Limb (tissue), 2 donors: ENCODE results near the gene IGSF9.
A peak's percentile ranks its signal among the peaks of the same experiment; 100 is the strongest.

ENCODE experiments used
- DNase-seq, 2 donors: peaks; one replicate each; pipeline ENCODE4 v3.0.0-alpha.2; 2016; ENCODE audit errors: extremely low spot score in 2 of 2

The IGSF9 gene

DNA sequence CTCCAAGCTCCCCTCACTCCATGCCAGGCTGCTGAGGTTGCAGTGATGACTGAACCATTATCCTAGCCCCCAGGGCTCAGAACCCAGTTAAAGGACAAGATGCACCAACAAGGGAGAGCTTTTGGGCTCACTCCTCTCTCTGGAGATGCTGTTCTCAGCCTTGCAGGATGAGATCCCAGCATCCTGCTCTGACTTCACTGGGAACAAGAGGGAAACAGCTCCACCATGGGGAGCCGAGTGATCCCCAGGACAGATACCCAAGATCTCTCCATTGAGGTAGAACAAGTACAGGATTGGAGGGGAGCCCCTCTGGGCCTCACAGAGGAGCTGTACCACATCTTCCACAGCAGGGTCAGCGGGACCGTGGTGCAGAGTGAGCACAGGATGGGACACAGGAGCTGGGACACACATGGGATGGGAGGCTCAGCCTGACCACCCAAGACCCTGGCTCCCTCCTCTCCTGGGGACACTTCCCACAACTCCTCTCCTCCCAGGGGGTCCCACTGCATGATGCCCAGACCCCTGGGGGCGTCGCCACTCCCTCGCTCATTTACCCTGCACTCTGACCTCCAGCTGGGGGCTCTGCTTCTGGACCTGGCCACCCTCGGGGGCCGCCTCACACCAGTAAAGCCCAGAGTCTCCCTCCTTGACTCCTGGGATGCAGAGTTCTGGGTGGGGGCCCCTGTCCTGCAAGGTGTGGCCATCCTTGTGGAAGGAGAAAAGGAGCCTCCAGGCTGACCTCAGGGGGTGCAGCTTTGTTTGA, 27.2 kb upstream of the IGSF9 start:
- DNase-seq = no peak

DNA sequence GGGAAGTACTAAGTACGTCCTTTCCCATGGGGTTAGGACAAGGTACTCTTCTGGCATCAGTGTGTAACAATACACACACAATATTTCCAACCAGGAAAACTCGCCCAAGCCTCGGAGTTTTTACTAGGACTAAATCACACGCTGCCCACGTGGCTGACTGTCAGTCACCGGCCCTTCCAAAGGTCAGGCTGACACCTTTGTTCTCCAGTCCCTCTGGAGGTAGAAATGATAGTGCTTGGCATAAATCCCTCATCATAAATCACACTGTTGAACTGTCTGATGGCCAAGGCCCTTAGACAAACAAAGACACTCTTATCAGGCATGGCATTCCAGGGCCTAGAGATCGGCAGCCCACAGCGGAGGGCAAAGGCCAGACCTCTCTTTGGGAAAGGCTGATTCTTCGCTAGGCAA, 25.5 kb upstream of the IGSF9 start:
- no peak for DNase-seq

DNA sequence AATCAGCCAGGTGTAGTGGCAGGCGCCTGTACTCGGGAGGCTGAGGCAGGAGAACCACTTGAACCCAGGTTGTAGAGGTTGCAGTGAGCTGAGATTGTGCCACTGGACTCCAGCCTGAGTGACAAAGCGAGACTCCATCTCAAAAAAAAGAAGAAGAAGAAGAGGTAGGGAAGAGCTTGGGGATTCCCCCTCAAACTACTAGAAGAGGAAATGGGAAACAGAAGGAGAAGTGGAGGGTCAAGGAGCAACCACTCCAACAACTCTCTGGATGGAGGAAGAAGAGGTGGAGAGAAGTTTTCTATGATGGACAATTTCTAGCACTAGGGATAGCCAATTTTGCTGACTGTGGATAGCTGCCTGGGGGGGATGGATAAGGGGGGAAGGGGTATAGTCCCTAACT, 23.5 kb upstream of the IGSF9 start:
- no peak for DNase-seq

DNA sequence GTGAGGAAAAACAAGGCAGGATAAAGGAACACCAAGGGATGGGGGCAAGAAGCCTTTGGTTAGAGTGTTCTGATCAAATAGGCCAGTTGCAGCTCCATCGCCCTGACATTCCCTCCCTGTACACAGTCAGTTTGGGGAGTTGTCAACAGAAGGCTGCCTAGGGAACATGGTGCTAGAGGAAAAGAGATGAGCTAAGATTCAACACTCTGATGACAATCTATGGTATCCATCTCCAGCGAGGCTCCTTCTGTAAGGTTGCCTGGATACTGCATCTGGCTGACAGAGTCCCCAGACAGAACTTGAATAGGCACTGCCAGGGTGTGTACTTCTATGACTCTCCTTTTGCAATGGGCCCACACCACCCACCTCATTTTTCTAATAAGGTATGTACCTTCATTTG, 19.9 kb upstream of the IGSF9 start:
- no peak for DNase-seq

DNA sequence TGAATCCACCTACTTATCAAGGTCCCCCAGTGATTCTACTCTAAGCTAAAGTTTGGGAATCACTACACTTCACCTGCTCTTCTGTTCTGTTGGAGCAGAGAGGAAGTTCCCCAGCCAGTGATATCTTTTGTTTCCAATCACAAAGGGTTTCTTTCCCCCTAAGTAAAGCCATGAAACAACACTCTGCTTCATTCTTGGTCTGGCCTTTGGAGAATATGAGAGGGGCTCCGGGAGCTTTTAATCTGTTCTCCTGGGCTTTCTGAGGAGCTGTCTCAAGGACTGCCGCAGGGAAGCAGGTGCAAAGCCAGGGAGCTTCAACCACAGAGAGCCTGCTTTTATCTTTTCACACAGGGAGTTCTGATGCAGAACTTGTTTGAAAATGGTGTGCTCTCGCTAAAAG, 18.7 kb upstream of the IGSF9 start:
- no peak for DNase-seq

DNA sequence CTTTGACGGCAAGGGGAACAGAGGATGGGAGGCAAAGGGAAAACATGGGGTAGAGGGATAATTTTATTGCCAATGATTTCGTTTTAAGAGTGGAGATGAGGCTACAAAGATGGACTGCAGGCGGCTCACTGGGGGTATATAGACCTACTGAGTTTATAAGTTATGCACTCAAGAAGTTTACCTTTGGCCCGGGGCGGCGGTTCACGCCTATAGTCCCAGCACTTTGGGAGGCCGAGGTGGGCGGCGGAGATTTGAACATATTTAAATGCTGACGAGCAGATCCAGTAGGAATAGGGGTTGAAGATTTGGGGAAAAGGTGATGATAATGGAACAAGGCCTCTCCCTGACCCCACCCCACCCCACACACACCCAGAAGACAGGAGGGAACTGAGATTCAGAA, 16.8 kb upstream of the IGSF9 start:
- peak in 1 of 2 donors; percentile 8 for DNase-seq

DNA sequence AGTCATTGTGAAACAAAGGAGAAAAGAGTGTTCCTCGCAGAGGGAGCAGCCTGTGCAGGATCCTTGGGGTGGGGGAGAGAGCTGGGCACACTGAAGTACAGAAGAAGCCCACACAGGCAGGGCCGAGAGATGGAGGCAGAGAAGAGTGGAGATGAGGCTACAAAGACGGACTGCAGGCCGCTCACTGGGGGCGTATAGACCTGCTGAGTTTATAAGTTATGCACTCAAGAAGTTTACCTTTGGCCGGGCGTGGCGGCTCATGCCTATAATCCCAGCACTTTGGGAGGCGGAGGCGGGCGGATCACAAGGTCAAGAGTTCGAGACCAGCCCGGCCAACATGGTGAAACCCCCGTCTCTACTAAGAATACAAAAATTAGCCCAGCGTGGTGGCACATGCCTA, 16.2 kb upstream of the IGSF9 start:
- peak in 1 of 2 donors; percentile 12 for DNase-seq

DNA sequence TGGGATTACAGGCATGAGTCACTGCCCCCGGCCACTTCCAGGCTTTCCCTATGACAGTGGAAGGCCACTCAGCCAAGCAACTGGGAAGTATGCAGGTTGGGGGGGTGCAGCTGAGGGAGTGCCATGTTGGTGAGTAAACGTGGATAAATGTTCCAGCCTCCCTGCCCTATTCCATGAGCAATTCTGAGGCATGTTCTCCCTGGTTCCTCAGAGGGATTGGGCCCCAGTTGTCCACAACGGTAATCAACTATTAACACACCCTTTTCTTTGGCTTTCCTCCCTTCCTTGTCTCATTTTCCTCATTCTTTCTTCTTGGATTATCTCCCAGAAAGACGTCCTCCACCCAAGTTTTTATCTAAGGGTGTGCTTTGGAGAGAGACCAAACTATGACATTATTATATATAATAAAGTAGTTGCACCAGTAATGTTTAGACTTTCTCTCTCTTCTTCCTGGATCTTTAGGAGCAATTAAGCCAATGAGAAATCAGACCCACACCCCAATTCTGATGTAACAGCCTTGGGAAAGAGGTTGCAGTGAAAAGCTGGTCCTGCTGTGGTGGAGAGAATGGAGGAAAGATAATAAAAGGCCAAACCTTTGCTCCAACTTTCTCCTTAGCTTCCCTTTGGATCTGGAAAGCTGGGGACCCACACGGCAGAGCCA, 15.4 kb upstream of the IGSF9 start:
- DNase-seq = peak; percentile 24 to 53

DNA sequence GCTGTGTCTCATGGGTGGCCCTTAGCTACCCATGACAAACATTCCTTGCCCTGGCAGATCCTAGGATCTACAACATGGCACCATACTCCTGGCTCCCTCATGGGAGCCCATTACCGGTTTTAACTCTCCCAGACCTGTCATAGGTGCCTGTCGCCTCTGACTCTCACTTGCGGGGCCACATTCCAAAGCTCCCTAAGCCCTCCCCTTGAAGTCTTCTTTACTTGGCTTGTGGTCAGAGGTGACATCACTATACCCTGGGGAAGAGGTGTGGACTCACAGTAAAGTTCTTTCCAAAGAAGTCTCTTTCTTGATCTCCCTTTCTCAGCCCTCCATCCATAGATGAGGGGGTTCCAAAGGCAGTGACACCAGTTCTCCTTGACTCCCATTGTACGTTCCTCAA, 14.0 kb upstream of the IGSF9 start:
- peak in 1 of 2 donors; percentile 19 for DNase-seq

DNA sequence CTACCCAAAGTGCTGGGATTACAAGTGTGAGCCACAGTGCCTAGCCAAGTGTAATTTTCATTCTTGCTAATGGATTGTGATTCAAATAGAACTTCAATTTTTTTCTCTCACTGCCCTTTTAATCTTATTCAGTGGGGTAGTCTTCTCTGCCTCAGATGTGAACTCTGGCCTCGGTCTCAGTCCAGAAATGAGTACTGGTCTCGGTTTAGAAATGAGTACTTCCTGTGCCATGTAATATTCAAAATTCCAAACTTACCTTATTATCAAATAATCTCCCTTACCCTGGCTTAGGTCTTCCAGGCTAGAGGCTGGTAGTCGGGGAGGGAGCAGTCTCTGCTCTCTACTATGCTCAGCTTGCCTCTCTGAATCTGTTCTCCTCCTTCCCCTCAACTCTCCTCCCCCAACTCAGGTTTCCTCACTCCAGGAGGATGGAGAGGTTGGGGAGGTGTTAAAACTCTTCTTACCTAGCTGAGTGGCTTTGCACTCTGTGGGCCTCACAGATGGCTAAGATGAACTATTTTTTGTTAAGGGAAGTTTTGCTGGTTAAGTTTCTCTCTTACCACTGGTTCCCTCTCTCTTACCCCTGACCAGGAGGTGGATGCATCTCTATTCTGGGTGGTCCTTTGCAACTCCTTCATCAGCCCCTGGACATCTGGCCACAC, 13.4 kb upstream of the IGSF9 start:
- peak in 1 of 2 donors; percentile 2 for DNase-seq

DNA sequence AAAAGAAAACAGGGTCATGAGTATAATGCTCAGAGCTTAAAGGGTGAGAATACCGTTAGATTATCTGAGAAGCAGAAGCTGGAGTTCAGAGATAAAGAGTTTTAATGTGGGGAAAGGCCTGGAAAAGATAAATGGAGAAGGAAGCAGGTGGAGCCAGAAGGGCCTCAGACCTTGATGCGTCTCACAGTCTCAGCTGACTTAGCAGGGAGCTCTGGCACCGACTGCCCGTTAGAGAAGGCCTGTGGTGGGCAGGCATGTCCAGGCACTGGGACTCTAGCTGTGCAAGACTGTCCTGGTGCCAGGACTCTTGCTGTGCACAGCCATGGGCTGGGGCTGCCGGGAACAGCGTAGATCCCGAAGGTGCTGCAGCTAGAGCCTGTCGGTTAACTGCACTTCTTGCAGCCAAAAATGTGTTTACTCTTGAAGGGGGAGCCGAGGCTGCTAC, 12.4 kb upstream of the IGSF9 start:
- peak in 1 of 2 donors; percentile 19 for DNase-seq

DNA sequence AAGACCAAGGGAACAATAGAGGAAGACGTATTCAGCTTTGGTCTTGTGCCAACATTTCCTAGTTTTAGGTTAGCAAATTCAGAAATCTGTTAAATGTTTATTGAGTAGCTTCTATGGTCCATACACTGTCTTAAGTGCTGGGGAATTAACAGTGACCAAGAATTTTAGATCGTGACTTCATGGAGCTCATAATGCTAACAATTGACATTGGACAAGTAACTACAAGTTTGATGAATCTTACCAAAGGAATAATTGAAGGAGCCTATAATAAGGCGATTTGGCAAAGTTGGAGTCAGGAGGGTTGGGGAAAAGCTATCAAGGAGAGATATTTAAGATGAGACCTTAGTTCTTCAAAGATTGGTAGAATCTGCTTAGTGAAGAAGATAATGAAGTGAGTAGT, 10.0 kb upstream of the IGSF9 start:
- no peak for DNase-seq

DNA sequence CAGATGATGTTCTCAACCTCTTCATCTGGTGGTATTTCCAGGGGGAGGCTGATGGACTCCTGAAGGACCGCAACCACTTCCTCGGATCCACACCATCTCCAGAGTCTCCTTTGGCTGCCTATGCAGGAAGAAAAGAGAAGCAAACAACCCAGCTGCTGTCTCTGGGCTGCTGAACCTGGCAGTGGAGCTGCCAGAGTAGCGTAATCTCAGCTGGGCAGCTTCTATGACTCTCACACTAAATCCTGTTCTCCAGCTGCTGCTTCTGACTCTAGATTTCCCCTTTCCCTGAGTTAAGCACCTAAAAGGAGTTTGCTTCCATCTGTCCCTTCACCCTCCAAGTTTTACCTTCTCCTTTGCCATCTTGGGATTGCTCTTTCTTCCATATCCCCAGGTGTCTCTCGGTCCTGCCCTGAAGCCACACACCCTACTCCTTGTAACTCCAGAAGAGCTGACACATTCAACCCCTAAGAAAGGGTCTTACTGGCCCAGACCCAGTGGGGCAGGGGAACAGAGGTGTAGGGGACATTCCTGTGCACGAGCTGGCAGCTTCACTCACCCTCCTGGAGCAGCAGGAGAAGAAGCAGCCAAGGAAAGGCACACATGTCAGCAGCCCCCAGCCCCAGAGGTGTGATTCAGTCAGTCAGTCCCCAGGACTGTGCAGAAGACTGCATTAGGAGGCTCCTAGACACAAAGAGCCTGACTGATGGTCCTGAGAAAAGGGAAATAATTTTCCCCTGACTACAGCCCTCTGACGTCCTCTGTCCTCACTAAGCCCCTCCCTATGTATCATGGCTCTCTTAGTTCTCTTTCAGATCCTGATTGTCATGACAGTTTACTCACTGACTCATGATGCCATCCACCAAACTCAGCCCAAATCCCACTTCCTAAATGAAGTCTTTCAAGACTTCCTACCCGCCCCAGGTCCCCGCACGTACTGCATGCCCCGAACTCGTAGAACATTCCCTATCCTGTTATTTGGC, 8.4 kb upstream of the IGSF9 start, which contains the start of gene SLAMF9:
SLAMF9 (minus strand) TSS at position 702 of the 980 bp plus-strand sequence; CDS start at position 602, 100 bp downstream.
- peak in 1 of 2 donors; percentile 12 for DNase-seq

DNA sequence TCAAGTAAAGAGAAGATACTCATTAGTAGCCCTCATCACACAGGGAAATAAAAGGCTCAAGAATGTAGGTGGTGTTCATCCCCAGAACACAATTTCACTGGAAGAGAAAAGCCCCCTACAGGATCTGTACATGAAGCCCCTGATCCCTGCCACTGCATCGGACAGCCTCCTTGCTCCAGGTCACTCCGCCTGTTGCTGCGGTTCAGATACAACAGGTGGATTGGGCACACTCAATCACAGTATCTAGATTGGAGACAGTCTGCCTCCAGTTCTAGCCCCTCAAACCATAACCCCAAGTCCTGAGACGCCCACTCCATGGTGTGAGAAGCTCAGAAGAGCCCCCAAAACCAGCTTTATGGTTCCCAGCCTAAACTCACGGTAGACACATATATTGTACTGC, 7.5 kb upstream of the IGSF9 start:
- peak in 1 of 2 donors; percentile 2 for DNase-seq

DNA sequence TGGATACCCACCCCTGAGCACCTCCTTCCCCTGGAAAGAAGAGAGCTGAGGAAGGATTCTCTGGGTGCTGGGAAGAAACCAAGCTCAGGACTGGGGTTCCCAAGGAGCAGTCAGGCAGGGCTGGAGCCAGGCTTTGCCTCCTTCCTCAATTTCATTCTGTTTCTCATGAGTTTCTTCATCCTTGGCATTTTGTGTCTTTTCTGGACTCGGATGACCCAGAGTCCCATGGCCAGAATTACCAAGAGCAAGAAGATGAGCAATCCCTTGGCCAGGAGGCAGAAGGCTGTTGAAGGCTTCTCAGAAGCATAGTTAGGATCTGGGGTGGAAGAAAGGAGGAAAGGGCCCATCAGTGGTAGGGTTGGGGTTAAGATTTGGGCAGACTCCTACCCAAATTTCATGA, 6.1 kb upstream of the IGSF9 start:
- DNase-seq = peak in 1 of 2 donors; percentile 2

DNA sequence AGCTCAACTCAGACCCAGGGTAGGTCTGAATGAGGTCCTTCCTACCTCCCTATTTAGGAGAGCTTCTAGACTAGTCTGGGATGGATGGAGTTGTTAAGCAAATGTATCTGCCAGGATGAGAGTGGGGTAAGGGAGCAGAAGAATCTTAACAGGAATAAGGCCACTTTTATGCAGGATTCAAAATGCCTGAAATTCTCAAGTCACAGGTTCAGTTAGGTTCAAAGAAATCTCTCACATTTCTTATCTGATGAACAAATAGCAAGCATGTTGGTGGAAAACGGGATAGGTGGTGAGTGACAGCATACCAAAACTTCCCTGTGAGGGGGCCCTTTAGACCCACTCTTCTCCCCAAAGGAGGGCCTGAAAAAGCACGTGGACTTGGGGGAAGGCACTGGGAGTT, 5.6 kb upstream of the IGSF9 start:
- DNase-seq = no peak

DNA sequence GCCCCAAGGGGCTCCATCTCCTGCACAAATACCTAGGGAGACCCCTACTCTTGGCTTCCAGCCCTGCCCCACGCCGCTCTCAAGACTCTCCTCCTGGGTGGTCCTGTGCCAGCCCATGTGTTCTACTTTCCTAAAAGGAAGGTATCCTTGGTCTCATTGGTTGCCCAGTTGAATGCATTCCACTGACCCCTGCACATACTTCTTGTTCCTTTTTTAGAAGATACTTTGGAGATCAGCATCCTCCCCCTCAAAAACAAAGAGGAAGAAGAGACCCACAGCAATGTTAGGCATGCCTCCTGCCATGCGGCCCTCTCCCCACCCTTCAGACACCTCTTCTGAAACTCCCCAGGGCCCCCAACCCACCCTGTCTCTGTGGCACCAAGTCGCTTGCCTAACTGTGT, 4.6 kb upstream of the IGSF9 start:
- DNase-seq = no peak

DNA sequence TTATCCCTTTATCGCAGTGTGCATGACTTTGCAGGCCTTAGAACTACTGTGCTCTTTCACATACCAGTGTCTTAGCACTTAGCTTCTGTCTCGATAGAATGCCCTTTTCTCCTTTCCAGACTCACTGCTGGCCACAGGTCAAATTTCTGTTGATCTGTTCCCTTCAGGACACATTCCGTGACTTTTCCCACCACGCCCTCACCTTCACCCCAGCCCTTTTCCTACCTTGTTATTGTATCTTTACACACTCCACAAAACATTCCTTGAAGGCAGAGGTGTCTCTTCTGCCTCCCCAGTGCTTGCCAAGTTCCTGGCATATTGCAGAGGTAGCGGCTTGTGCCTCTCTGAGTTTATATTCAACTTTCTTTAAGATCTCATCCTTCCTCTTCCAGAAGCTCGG, 3.7 kb upstream of the IGSF9 start:
- no peak for DNase-seq

DNA sequence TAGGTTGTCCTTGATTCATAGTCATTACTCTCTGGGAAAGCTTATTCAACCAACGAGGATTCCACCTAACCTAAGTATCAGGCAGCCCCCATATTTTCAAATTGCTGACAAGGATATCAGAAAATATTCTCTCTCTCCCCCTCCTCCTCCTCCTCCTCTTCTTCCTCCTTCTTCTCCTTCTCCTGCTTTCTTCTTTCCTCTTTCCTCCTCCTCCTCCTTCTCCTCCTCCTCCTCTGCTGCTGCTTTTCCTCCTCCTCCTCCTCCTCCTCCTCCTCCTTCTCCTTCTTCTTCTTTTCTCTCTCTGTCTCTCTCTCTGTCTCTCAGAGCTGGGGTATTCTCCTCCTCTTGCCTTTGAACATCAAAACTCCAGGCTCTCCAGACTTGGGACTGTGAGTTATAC, 2.5 kb upstream of the IGSF9 start:
- no peak for DNase-seq

DNA sequence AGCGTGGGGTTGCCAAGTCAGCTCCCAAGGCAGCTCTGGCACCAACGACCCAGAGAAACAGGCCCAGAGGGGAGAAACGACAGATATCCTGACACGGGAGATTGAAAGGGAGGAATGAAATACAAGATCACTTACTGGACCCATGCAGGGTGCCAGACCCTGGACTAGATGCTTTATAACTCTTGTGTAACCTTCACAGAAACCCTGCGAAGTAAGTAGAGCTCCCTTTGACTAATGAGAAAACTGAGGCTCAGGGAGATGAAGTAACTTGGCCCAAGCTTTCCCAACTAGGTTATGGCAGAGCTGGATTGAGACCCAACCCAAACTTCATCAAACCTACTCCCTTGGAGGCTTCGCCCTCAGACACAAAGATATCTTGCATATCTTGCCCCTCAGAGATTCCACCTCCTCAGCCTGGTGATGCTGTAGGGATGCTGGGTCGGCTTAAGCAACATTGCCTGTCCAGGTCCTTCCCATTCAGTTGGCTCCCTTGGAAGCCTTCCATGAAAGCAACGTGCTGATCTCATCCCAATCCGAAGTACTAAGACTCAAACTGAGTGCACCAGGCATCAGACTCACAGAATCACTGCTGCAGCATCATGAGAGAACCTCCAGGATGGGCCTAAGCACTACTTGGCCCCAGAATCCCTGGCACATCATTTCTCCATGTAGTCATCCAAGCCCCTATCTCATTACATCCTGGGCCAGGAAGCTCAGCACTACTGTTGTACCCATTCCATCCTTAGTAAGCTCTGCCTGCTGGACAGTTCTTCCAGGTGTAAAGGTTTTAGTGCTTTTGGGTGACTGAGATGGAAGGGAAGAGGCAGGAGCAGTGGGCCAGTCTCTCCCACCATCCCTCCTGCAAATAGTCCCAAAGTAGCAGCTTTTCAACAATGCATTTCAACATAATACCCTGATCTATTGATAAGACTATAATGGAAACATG, 1.1 kb upstream of the IGSF9 start:
- DNase-seq = no peak
